ENCODE data around the gene HMGN1. TPM values are rescaled to one million over a fixed set of nuclear protein-coding genes. Genes with fewer than 3 reads are reported as not detected.

HMGN1 gene
- total RNA-seq, 1 donor from 2014 or later = 187 TPM

GRCh38 chr21:39334611-39335010 is 14.3 kb downstream of the HMGN1 start:
- DNase-seq (ENCODE audit: extremely low read depth, low read depth, low spot score) = no peak

- no peak for DNase-seq (ENCODE audit: extremely low read depth, low read depth, low spot score)
Measured at GRCh38 chr21:39332175-39332574, 16.7 kb downstream of the HMGN1 start.

GRCh38 chr21:39330001-39330400 is 18.9 kb downstream of the HMGN1 start:
- no peak for DNase-seq (ENCODE audit: extremely low read depth, low read depth, low spot score)

- DNase-seq (ENCODE audit: extremely low read depth, low read depth, low spot score) = no peak
Measured at GRCh38 chr21:39327727-39328126, 21.2 kb downstream of the HMGN1 start.

- no peak for DNase-seq (ENCODE audit: extremely low read depth, low read depth, low spot score)
Measured at GRCh38 chr21:39326607-39327307, 22.1 kb downstream of the HMGN1 start.

- DNase-seq (ENCODE audit: extremely low read depth, low read depth, low spot score) = no peak
Measured at GRCh38 chr21:39325458-39325857, 23.4 kb downstream of the HMGN1 start.

- DNase-seq (ENCODE audit: extremely low read depth, low read depth, low spot score) = no peak
Measured at GRCh38 chr21:39321424-39321823, 27.5 kb downstream of the HMGN1 start.

- DNase-seq (ENCODE audit: extremely low read depth, low read depth, low spot score) = no peak
Measured at GRCh38 chr21:39319814-39320332, 29.0 kb downstream of the HMGN1 start.

- no peak for DNase-seq (ENCODE audit: extremely low read depth, low read depth, low spot score)
Measured at GRCh38 chr21:39319251-39319756, 29.6 kb downstream of the HMGN1 start.

GRCh38 chr21:39318091-39318959 is 30.6 kb downstream of the HMGN1 start:
- DNase-seq (ENCODE audit: extremely low read depth, low read depth, low spot score) = no peak

- no peak for DNase-seq (ENCODE audit: extremely low read depth, low read depth, low spot score)
Measured at GRCh38 chr21:39317134-39318090, 31.5 kb downstream of the HMGN1 start.

- DNase-seq (ENCODE audit: extremely low read depth, low read depth, low spot score) = no peak
Measured at GRCh38 chr21:39316729-39317128, 32.2 kb downstream of the HMGN1 start.

GRCh38 chr21:39315603-39316445 is 33.1 kb downstream of the HMGN1 start:
- DNase-seq (ENCODE audit: extremely low read depth, low read depth, low spot score) = no peak

GRCh38 chr21:39314143-39315027 is 34.5 kb downstream of the HMGN1 start:
- DNase-seq (ENCODE audit: extremely low read depth, low read depth, low spot score) = peak; percentile 25

- peak; percentile 10 for DNase-seq (ENCODE audit: extremely low read depth, low read depth, low spot score)
Measured at GRCh38 chr21:39313571-39314142, 35.2 kb downstream of the HMGN1 start, which contains the start of gene BRWD1. BRWD1 (minus strand) TSS chr21:39313632; CDS start chr21:39313491, 141 bp downstream.

- no peak for DNase-seq (ENCODE audit: extremely low read depth, low read depth, low spot score)
Measured at GRCh38 chr21:39313042-39313570, 35.8 kb downstream of the HMGN1 start.

GRCh38 chr21:39312112-39313041 is 36.5 kb downstream of the HMGN1 start:
- peak; percentile 36 for DNase-seq (ENCODE audit: extremely low read depth, low read depth, low spot score)

Measured in glomerular endothelial cell (primary cell).